NCI-H510A (cell line): Measurements from ENCODE around the gene NLN.
A peak's percentile ranks its signal among the peaks of the same experiment; 100 is the strongest.
"Not testable (repeated sequence)": the region's sequence is repeated elsewhere in the genome, so short reads cannot be mapped to it uniquely, and the experiment has no call there.

Experiments
- DNase-seq: peaks from one replicate; lab custom pipeline; 2025; lab: John Stamatoyannopoulos, UW

NLN gene

DNA sequence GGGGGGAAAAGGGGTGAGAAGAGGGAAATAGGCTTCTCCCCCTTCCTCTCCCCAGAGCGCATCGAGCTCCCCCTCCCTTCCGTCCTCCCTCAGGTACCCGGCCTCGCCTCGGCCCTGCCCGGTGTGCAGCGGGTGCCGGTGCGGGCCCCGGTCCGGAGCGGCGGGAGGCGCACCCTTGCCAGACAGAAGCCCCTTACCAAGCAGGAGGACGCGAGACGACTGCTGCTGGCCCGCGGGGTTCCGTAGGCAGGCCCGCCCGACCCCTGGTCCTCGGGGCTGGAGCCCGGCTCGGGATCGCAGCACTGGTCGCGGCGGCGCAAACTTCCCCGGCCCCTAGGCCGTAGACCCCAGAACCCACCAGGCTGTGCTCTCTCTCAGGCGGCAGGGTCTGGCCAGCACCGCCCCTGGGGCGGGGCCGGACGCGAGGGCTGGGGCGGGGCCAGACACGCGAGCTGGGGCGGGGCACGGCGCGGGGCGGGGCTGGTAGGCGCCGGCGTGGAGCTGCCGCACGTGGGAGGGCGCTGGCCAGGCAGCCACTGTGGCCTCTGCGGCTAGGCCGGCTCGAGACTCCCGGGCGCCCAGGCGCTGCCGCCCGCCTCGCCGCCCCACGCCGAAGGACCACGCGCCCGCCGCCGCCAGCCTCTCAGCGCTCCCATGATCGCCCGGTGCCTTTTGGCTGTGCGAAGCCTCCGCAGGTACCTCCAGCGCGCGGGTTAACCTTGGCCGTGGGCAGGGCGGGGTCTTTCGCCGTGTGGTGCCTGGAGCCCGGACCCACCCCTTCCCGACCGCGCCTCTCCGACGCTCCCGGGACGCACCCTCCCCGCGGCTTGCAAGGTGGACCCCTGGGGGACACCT is at the start of gene NLN, which contains the start of gene SGTB:
Gene NLN (plus strand): TSS at position 486 of the 855 bp plus-strand sequence. CDS start 169 bp downstream, at position 655.
Gene SGTB (minus strand): TSS at position 390 of the 855 bp plus-strand sequence. CDS start 1,302 bp downstream, outside the sequence.
- DNase-seq, result peak; percentile 35

DNA sequence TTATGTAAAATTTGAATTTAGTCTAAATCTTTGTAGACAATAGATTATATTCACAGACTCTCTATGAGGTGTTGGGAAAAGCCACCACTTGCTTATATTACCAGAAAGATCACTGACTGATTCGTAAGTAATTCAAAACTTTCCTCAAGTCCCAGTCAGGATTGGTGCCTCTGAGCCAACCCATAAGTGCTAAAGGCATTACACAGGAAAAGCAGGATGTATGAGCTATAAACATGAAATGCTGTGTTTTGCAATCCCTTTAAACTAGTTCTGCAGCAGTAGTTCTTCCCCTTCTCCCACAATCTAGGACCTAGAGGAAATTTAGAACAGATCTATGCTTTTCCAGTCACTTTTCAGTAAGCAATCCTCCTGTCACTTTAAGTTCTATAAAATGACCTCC is 49.2 kb upstream of the NLN start:
- DNase-seq, result no peak

DNA sequence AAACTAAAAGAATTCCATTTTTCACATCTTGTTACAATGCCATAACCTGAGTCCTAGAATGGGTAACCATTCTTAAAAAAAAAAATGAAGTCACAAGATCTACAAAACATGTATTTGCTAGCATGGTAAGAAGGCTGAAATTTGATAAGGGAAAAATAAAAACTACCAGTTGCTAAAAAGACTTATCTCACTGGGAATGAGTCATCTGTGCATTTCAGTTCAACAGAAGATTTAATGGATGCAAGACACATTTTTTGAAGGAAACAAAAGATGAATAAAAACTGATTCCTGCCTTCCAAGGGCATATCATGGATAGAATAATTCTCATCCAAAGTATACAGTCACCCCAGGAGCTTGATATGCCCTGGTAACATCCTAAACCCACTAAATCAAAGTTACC is 47.3 kb upstream of the NLN start:
- no peak for DNase-seq

DNA sequence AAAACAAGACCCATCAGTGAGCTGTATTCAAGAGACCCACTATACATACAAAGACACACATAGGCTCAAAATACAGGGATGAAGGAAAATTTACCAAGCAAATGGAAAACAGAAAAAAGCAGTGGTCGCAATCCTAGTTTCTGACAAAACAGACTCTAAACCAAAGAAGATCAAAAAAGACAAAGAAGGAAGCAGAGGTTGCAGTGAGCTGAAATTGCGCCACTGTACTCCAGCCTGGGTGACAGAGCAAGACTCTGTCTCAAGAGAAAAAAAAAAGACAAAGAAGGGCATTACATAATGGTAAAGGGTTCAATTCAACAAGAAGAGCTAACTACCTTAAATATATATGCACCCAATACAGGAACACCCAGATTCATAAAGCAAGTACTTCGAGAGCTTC is 45.9 kb upstream of the NLN start:
- DNase-seq, result not testable (repeated sequence)

DNA sequence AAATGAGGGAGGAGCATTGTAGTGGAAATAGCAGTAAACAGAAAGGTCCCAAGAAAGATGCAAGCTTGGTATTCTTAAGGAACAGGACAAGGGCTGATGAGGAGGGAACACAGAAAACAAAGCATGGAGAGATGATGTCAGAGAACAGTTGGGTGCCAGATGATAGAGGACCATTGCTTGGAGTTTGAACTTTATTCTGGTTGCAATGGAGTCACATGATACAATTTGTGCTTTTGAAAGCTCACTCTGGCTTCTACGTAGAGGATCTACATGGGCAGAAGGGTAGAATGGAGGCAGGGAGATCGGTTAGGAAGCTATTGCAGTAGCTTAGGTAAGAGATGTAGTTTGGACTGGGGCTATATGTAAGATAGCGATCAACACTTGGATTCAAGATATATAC is 39.9 kb upstream of the NLN start:
- no peak for DNase-seq

DNA sequence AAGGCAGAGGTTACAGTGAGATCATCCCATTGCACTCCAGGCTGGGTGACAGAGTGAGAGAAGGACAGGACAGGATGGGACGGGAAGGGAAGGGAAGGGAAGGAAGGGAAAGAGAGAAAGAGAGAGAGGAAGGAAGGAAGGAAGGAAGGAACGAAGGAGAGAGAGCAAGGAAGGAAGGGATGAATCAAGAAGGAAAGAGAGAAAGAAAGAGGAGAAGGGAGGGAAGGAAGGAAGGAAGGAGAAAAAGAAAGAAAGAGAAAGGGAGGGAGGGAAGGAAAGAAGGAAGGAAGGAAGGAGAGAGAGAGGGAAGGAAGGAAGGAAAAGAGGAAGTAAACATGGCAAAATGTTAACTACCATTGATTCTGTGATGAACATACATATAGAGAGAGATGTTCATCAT is 28.9 kb upstream of the NLN start:
- DNase-seq, result no peak

DNA sequence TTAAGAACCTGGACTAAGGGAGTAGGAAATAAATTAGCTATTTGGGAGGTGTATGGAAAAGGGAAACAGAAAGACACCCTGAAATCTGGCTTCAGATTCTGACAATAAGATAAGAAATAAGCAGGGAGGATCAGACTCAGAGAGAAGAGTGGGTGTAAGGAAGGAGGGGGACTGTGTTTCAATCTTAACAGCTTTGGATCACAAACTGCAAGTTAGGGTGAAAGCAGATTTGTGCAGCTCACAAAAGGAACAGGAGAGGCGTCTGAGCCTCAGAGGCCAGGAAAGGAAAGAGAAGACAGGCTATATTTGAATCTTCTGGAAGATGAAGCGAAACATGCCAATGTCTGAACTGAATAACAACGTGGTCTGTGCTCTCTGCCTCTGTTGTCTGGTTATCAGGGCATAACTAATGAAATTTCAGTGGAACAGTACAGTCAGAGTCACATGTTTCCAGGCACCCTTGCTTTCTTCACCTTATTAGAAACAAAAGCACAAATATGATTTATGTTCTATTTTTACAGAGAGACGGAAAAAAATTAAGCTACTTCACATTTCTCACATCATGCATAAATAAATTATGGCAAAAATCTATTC is 26.7 kb upstream of the NLN start:
- no peak for DNase-seq

DNA sequence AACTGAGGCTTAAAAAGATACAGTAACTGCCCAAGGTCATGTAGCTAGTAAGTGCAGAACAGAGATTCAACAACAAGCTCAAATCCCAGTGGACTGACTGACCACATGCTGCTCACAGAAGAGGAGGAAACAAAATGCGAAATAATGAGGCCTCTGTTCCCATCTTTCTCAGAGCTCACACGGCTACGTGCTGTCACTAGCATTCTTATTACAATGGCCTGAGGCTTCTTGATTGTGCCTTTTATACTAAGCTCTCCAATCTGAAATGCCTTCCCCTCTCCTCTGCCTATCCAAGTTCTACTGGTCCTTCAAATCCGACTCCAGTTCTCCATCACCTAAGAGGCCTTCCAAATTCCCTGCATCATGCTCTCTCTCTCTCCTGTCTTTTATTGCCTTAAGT is 26.1 kb upstream of the NLN start:
- no peak for DNase-seq

DNA sequence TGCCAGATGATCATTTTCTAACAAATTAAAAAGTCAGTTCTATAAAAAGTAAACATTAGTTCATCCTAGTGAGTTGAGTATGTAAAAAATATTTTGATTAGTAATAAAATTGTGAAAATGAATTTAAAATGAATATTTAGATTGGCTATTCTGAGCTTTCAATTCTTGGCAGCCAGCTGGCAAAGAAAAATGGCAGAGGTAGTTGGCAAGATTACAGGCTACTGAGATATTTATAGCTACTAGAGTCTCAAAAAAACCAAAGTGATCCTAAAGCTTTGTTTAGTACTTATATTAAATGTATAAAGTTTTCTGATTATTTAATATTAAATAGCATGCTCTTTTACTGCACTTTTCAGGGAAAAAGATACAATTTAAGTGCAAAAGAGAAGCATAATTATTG is 25.1 kb upstream of the NLN start:
- no peak for DNase-seq

DNA sequence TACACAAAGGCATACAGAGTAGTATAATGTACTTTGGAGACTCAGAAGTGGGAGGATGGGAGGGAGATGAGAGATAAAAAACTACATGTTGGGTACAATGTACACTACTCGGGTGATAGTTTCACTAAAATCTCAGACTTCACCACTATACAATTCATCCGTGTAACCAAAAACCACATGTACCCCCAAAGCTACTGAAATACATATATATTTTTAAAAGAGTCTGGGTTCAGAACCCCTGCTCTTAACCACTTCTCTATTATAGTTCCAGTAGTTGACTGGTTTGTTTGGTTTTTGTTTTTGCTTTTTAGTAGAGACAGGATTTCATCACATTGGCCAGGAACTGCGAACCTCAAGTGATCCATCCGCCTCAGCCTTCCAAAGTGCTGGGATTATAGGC is 22.7 kb upstream of the NLN start:
- no peak for DNase-seq

DNA sequence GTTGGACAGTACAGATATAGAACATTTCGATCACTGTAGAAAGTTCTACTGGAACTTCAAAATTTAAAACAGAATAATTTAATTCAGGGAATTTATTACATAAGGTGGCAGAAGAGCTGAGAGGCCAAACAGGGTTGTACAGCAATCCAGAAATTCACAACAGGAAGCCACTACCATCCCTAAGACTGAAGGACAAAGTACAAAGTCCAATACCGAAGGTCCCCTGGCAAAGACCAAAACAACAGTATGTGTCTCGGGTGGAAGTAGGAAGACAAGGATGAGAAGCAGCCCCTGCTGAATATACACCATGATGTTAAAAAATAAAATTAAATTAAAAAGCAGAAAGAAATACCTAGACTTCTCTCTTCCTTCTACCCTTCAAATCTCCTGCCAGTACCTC is 20.0 kb upstream of the NLN start:
- no peak for DNase-seq

DNA sequence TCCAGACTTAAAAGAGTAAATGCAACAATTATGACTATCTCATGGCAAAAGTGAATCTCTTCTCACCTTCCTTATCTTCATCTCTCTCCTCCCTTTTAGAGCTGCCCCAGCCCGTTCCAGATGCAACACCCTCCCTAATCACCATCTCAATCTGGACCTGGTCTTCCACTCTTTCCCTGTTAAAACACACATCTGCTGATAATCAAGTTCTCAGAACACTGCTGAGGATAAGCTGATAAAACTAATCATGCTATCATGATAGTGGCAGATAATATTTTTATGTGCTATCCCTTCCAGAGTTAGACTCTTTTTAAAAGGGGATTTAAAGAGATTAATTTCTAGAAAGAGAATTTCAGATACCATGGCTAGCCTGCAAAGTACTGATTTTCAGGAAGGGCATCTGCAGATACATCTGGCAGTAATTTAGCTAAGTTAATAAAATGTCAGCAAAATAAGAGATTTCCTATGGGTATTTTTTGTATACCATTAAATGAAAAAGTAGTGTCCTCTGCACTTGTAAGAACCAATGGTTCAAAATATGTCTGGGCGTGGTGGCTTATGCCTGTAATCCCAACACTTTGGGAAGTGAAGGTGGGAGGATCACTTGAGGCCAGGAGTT is 17.3 kb upstream of the NLN start:
- DNase-seq, result no peak

DNA sequence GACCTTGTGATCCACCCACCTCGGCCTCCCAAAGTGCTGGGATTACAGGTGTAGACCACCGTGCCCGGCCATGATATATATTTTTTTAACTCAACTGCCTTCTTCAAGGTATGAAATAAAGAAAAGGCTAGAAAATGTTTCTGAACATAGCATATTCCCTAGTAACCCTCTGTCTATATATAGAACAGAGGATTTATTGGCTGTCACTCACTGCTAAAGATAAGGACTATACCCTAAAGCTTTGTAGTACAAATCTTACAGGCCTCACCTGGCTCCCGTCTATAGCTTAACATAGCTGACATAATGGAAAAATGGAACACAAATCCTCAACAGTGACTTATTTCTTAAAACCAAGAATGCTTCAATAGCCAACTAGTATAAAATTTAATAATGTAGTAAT is 14.3 kb upstream of the NLN start:
- DNase-seq, result no peak

DNA sequence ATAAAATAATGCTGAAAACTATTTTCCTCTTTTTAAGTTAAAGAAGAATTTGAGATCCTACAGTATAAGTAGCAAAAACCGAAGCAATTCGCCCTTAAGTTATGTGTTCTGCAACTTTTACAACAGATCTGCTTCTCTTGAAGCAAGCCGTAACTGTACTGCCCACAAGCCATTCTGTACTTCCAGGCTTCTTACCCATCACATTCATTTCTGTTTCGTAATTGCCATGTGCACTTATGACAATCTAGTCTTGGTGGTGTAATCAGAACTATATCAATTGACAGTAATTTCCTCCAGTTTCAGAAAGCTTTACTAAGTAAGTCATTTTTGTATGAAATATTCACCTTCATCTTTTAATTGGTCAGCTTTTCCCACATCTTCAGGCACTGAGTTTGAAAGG is 13.9 kb upstream of the NLN start:
- no peak for DNase-seq

DNA sequence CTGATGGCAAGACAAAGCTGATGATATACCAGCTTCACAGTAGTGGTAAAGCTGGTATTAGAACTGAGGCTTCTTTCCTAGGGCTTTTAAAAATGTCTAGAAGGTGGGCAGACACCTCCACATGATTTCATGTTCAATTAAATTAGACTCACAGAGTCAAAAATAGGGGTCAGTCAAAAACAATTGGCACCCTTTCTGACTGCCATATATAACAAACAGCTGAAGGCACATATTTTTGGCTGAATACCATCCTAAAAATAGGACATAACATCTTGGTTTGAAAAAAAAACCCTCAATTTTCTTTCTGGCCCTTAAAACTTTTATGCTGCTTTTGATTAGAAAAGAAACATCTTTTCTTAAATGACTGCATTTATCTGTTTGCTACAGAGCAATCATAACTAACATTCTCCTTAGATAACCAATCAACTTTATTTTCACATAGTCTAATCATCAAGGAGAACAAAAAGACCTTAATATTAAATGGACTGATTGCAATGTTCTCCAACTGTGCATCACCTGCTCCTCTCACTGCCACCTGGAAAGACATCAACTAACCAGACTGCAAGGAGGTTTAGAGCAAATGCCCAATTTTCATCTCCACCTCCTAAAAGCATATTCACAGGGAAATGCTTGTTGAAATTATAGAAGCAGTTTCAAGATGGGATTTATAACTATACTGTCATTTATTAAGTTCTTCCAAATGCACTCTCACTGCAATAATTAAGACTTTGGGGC is 3.3 kb upstream of the NLN start:
- no peak for DNase-seq

DNA sequence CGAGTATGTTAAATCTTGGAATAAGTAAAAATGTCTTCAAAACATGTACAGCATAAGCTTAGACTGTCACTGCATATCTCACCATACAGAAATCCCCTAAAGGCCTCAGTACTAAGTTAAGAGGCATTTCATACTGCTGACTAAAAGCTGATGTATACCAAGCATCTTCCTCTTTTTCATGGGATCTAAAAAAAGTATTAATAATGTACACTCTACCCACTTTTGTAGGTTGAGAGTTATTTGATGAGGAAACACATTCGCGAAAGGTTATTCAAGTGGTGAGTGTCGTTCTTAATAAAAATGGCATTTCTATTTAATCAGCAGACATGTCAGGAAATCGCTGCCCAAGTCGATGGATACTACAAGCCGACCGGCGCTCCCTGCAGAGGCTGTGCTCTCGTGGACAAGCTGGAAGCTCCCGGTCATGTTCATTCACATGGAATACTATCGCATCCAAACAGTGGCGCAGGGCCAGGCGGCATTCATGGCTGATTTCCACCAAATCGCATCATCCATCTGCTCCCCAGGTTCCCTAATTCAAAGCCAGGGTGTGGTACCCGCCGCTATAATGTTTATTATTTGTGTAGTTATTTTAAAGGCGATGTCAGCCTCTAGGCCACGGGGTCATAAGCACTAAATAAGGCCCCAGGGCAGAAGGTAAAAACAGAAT is 820 bp upstream of the NLN start:
- peak; percentile 23 for DNase-seq

DNA sequence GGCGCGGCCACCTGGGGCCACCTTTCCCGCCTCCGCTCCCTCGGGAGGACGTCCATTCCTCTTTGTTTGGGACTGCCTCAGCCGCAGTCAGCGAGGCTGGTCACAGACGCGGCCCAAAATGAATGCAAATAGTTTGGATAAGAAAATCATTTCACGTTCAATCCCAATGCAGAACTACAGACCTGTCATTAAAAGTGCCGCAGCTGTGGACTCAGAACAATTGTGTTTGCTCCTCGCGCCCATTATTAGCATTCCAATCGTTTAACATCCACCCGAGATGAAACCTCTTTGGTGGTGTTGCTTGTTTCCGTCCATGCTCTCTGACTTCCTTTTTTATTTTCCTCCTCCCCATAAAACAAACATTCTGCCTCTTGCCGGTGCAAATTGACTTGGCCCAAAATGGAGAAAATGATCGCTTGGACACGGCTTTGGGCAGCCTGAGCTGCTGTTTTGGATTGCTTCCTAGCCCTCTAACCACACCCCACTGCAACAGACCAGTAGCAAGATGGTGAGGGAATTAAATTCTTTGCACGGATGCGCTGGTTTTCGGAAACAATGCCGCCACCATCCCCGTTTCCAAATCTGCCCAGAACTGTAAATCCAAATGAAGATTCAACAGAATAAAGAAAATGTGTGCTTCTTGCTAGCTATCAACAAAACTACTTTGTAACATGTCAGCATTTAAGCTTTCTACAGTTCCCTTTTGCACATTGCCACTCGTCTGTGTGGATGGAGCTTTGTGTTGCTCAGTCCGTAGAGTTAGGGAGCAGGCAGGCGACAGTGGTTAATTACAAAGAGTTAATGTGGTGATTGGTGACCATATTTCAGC is 784 bp downstream of the NLN start:
- DNase-seq, result no peak

DNA sequence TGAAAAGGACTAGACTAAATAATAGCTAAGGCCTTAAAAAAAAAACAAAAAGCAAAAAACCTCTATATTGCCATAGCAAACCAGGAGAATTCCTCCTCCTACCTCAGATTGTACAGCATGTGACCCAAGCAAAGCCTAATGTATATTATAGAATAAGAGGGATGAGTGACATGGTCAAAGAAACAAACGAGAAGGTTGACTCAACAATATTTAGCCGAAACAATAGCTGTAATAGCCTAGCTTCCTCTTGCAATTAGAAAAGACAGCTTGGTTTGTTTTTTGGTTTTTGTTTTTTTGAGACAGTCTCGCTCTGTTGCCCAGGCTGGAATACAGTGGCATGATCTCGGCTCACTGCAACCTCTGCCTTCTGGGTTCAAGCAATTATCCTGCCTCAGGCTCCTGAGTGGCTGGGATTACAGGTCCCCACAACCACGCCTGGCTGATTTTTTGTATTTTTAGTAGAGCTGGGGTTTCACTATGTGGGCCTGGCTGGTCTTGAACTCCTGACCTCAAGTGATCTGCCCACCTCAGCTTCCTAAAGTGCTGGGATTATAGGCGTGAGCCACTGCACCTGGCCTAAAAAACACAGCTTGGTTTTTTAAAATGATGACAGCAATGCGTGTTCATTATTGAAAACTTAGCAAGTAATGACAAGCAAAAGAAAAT is 5.6 kb downstream of the NLN start:
- DNase-seq, result no peak

DNA sequence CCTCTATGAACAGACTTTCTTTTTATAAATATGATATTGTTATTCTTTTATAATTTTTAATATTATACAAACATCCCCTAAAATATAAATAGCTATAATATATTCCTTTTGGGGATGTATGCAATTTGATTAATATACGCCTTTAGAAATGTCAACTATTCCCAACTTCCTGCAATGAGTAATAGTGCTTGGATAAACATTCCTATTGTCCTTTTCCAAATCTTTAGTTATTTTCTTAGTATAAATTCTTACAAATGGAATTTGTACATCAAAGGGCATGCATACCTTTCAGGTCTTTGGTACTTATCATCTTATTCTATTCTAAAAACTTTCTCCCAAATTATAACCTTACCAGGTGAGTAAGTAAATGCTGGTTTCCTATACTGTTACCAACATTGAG is 6.2 kb downstream of the NLN start:
- DNase-seq, result no peak

DNA sequence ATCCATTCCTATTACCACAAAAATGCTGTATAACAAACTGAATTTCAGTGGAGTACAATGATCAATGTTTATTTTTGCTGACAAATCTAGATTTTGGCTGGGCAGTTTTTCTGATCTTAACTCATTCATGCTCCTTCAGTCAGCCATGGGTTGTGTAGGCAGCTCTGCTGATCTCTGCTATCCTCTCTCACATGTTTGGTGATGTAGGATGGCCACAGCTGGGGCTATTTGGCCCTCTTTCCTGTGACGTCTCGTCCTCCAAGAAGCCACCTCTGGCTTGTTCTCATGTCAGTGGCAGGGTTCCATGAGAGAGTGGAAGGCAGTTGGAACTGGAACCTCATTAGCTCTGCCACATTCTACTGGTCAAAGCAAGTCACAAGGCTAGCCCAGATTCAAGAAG is 8.9 kb downstream of the NLN start:
- no peak for DNase-seq
